Heart left ventricle (tissue), 13 donors: Measurements from ENCODE around the gene CLDND1.

Experiments
- POLR2A ChIP-seq, 2 donors: fragments of 450-650 bp; IDR thresholded peaks; one replicate each; pipeline ENCODE4 v1.6.1; 2017; ENCODE audit warnings: antibody characterized with exemption in 2 of 2, mild to moderate bottlenecking in 2 of 2, moderate library complexity in 2 of 2
- TF ChIP-seq, protein P1 (sequence below), 12 donors: fragments of 200-600 bp; sonication (generic) in 4 of 12; IDR thresholded peaks; one replicate each; pipeline versions ENCODE4 v1.5.0 to v1.8.0; 2018 to 2022; ENCODE audit warnings: antibody characterized with exemption in 12 of 12, mild to moderate bottlenecking in 5 of 12
- donor health status: ischemic (EF 13 %, LVEDD 7.1; RV severe dilation, severe dysfunction).
- donor health status: DM: no; HTN: yes; CAD: no.
- donor health status: DM: no; HTN: no; CAD: no.
- donor health status: ischemic (EF 25% LVEDD 6.9; RV normal size, moderate dysfunction).
- donor health status: ischemic (EF 25% LVEDD 5.7; RV mildly dilated, moderate dysfunction).
- donor health status: ischemic (EF 35%, LVEDD 5.7; RV mildly dilated, moderate dysfunction).
- donor health status: nonischemic (EF 11% LVEDD 7.7; RV severe dilation, severe dysfunction).
- donor health status: DM: yes; HTN: yes; CAD: no.
- donor health status: PGD.
- donor health status: ischemic (EF 29% LVEDD 5.4; RV normal size, mild dysfunction).
- donor health status: nonischemic (EF 23%, LVEDD 6.1; RV moderate dilation, normal function).

DNA sequence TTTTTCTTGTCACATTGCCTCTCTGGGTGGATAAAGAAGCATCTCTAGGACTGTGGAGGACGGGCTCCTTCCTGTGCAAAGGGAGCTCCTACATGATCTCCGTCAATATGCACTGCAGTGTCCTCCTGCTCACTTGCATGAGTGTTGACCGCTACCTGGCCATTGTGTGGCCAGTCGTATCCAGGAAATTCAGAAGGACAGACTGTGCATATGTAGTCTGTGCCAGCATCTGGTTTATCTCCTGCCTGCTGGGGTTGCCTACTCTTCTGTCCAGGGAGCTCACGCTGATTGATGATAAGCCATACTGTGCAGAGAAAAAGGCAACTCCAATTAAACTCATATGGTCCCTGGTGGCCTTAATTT, 9.6 kb upstream of the CLDND1 start:
- TF ChIP-seq, protein P1, sequence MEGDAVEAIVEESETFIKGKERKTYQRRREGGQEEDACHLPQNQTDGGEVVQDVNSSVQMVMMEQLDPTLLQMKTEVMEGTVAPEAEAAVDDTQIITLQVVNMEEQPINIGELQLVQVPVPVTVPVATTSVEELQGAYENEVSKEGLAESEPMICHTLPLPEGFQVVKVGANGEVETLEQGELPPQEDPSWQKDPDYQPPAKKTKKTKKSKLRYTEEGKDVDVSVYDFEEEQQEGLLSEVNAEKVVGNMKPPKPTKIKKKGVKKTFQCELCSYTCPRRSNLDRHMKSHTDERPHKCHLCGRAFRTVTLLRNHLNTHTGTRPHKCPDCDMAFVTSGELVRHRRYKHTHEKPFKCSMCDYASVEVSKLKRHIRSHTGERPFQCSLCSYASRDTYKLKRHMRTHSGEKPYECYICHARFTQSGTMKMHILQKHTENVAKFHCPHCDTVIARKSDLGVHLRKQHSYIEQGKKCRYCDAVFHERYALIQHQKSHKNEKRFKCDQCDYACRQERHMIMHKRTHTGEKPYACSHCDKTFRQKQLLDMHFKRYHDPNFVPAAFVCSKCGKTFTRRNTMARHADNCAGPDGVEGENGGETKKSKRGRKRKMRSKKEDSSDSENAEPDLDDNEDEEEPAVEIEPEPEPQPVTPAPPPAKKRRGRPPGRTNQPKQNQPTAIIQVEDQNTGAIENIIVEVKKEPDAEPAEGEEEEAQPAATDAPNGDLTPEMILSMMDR (IDR thresholded peaks at IDR 0.05), result no peak
- no peak for TF ChIP-seq POLR2A (IDR thresholded peaks at IDR 0.05)
